ENCODE measurements around the gene MCC.
A peak's percentile ranks its signal among the peaks of the same experiment; 100 is the strongest.

MCC gene

DNA sequence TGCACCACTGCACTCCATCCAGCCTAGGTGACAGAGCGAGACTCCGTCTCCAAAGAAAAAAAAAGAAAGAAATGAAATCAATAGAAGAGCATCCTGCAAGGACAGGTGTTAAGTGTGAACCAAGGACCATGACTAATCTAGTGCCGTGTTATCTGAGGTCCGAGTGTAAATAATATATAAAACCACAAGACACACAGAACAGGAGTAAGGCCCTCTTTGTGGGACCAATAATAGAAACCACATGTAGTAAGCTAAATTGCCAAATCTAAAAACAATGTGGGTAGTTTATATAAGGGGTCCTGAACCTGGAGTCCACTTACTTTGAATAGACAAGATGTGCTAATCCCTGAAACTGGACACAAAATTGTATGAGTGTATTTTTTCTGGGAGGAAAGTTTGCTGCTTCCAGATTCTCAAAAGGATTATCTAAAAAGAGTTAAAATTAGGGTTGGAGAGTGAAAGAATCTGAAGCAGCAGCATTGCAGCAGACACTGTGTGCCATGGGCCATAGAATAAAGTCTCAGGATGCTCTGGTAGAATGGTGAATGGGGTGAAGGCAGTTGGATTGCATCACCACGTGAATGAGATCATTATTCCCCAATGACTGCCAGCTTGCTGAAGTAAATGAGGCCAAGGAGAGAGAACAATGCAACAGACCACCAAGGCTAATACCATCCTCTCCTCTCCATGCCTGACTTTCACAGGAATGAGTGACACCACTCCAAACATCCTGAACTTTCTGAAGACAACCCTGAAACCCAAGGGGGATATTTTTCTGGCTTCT, 288.9 kb downstream of the MCC start:
- no peak overlapping the region for H3K4me3 ChIP-seq (replicated peaks in 1 of 2; ENCODE audit: low read depth in 2 of 2, low read length in 2 of 2)
- DNase-seq (ENCODE audit: low read depth in 2 of 2), result peak; percentile 72 to 83
- TF ChIP-seq, protein P1, sequence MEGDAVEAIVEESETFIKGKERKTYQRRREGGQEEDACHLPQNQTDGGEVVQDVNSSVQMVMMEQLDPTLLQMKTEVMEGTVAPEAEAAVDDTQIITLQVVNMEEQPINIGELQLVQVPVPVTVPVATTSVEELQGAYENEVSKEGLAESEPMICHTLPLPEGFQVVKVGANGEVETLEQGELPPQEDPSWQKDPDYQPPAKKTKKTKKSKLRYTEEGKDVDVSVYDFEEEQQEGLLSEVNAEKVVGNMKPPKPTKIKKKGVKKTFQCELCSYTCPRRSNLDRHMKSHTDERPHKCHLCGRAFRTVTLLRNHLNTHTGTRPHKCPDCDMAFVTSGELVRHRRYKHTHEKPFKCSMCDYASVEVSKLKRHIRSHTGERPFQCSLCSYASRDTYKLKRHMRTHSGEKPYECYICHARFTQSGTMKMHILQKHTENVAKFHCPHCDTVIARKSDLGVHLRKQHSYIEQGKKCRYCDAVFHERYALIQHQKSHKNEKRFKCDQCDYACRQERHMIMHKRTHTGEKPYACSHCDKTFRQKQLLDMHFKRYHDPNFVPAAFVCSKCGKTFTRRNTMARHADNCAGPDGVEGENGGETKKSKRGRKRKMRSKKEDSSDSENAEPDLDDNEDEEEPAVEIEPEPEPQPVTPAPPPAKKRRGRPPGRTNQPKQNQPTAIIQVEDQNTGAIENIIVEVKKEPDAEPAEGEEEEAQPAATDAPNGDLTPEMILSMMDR (IDR thresholded peaks at IDR 0.05; ENCODE audit: low read depth, low read length), result no peak

DNA sequence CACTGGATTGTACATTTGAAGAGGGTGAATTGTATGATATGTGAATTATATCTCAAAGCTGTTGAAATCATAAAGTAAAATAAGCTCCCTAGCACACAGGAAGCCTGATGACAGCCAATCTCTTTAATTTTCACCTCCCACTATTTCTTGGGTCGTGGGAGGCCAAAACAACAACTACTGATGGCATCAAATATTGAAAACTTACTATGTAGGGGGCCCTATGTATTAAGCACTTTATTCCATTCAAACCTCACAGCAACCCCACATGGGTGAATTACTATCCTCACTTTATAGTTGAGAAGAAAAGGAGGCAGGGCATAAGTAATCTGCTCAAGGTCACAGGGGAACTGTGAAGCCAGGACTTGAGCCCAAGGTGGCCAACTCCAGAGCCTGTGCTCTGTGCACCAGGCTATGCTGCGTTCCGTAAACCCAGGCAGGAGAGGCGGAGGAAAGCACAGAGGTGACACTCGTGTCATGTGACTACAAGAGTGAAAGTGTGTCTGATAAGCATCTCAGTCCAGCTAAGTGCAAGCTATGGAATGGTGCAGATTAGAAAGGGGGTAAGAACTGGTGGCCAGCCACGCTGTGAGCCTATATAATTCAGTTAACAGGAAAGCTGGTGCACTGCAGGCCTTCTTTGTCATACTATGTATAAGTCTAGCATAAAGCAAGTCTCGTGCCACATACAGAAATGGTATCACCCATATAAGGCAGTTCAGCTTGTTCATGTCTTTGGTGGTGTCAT, 290.6 kb downstream of the MCC start:
- H3K4me3 ChIP-seq (replicated peaks in 1 of 2; ENCODE audit: low read depth in 2 of 2, low read length in 2 of 2), result no peak overlapping the region
- no peak for DNase-seq (ENCODE audit: low read depth in 2 of 2)
- TF ChIP-seq, protein P1 (IDR thresholded peaks at IDR 0.05; ENCODE audit: low read depth, low read length), result no peak

DNA sequence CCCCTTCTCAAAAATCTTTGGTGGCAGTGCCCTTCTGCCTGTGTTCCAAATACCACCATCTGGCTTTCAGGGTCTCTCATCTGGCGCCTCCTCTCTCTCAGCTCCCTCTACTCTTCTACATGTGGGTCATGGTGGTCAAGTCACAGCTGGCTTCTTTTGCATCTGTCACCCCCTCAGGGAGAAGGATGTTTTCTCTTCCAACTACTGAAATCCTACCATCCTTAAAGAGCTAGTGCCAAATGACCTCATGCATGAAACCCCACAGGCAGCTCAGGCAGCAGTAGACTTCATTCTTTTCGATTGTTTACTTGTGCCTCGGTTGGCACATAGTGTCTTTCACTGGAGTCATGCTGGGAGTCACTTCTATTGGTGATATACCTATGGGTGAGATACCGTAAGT, 292.5 kb downstream of the MCC start:
- TF ChIP-seq, protein P1 (IDR thresholded peaks at IDR 0.05; ENCODE audit: low read depth, low read length), result no peak
- no peak overlapping the region for H3K4me3 ChIP-seq (replicated peaks in 1 of 2; ENCODE audit: low read depth in 2 of 2, low read length in 2 of 2)
- no peak for DNase-seq (ENCODE audit: low read depth in 2 of 2)

DNA sequence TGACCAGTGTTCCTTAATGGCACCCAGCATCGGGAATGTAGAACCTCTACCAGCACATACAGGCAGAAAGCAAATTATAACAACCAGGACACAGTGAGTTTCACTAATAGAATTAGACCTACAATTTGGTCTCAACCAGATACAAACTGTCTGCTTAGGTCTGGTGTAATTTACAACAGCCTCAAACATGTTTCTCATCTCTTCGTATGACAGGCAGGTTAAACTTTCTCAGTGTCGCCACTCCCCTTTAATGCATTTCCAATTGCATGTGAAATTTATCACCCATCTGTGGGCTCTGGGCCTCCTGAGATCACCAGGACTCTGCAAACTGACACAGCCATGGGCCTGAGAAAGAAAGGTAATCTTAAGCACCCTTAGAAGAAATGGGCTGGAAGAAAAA, 293.0 kb downstream of the MCC start:
- no peak overlapping the region for H3K4me3 ChIP-seq (replicated peaks in 1 of 2; ENCODE audit: low read depth in 2 of 2, low read length in 2 of 2)
- no peak for DNase-seq (ENCODE audit: low read depth in 2 of 2)
- TF ChIP-seq, protein P1 (IDR thresholded peaks at IDR 0.05; ENCODE audit: low read depth, low read length), result no peak

DNA sequence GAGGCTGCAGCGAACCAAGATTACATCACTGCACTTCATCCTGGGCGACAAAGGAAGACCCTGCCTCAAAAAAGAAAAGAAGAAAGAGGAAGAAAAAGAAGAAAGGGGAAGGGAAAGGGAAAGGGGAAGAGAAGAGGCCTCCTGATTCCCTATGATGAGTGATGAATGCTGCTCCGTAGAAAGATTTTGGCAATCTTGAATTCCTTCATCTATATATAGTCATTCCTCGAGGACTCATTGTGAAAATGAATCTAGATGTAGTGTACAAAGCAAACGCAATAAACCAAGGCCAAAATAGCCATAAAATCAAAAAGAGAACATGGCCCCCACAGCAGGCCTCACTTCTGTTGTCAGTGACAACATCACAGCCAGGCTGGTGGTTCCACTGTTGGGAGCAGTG, 293.7 kb downstream of the MCC start:
- no peak for DNase-seq (ENCODE audit: low read depth in 2 of 2)
- no peak overlapping the region for H3K4me3 ChIP-seq (replicated peaks in 1 of 2; ENCODE audit: low read depth in 2 of 2, low read length in 2 of 2)
- TF ChIP-seq, protein P1 (IDR thresholded peaks at IDR 0.05; ENCODE audit: low read depth, low read length), result no peak

DNA sequence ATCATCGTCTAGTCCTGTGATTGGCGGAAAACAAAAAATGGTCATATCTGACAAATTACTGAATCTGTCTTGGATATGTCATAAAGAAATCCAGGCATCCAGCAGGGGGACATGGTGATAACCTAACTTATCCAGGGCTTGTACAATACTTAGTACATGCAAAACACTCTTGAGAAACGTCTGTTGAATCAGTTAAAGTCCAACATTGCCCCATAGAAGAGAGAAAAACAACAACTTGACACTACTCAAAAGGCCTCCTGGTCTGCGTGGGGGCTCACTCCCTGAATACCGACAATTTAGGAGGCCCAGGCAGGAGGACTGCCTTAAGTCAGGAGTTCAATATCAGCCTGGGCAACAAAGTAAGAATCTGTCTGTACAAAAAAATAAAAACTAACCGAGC, 294.1 kb downstream of the MCC start:
- no peak for DNase-seq (ENCODE audit: low read depth in 2 of 2)
- H3K4me3 ChIP-seq (replicated peaks in 1 of 2; ENCODE audit: low read depth in 2 of 2, low read length in 2 of 2), result no peak overlapping the region
- TF ChIP-seq, protein P1 (IDR thresholded peaks at IDR 0.05; ENCODE audit: low read depth, low read length), result no peak

All from cardiac fibroblast (primary cell).